ENCODE measurements around the gene CCR7. TPM values are rescaled to one million over a fixed set of nuclear protein-coding genes. Genes with fewer than 3 reads are reported as not detected.
A peak's percentile ranks its signal among the peaks of the same experiment; 100 is the strongest.
"Not testable (repeated sequence)": the region's sequence is repeated elsewhere in the genome, so short reads cannot be mapped to it uniquely, and the experiment has no call there.

The CCR7 gene
- total RNA-seq, 8 experiments from 2014 or later, result 0.32 to 1.6 (median 0.50) TPM; not detected in 1

GRCh38 chr17:40586264-40586663 lies 21.0 kb upstream of the CCR7 start:
- WGBS, 10 experiments, result 26 to 77% (median 58%) methylated on average over 1 to 3 of the region's 3 CpGs; no CpG with 5 or more reads in 1 of the 10 experiments
- ATAC-seq (replicated peaks in 6 of 8); H3K4me3 ChIP-seq; H3K4me1 ChIP-seq (replicated peaks in 1 of 2); in situ Hi-C loops (cut with MboI; ENCODE audit: low pct_unique_long_range_greater_than_20kb in 2 of 9, low sequenced_read_pairs in 9 of 9, unreplicated experiment in 9 of 9); H3K27ac ChIP-seq: not testable (repeated sequence)

- in situ Hi-C loops (cut with MboI; ENCODE audit: low pct_unique_long_range_greater_than_20kb in 2 of 9, low sequenced_read_pairs in 9 of 9, unreplicated experiment in 9 of 9); H3K27ac ChIP-seq; H3K4me1 ChIP-seq (replicated peaks in 1 of 2); H3K4me3 ChIP-seq; ATAC-seq (replicated peaks in 6 of 8): not testable (repeated sequence)
- WGBS, 10 experiments, result 0 to 92% (median 69%) methylated on average over 1 to 2 of the region's 2 CpGs; no CpG with 5 or more reads in 5 of the 10 experiments
Observed at GRCh38 chr17:40584950-40585349, 19.7 kb upstream of the CCR7 start.

GRCh38 chr17:40582328-40582901 lies 17.1 kb upstream of the CCR7 start:
- peak in 1 of 8 experiments; percentile 17 for ATAC-seq (replicated peaks in 6 of 8)
- H3K4me3 ChIP-seq, result no peak overlapping the region
- 13 to 60% (median 50%) methylated on average over 1 to 4 of the region's 11 CpGs; no CpG with 5 or more reads in 3 of the 10 experiments for WGBS, 10 experiments
- in situ Hi-C loops (cut with MboI; ENCODE audit: low pct_unique_long_range_greater_than_20kb in 2 of 9, low sequenced_read_pairs in 9 of 9, unreplicated experiment in 9 of 9), result no loop called here
- H3K4me1 ChIP-seq (replicated peaks in 1 of 2), result no peaks in the 10 kb centered on the region
- H3K27ac ChIP-seq, result no peak overlapping the region

GRCh38 chr17:40580140-40580539 lies 14.9 kb upstream of the CCR7 start:
- in situ Hi-C loops (cut with MboI; ENCODE audit: low pct_unique_long_range_greater_than_20kb in 2 of 9, low sequenced_read_pairs in 9 of 9, unreplicated experiment in 9 of 9), result no loop called here

GRCh38 chr17:40579471-40579870 lies 14.2 kb upstream of the CCR7 start:
- Histone ChIP-seq H3K4me3 (no peak overlapping the region), H3K27ac (no peak overlapping the region), H3K4me1 (replicated peaks in 1 of 2) (no peaks in the 10 kb centered on the region)
- ATAC-seq (replicated peaks in 6 of 8), result no peak
- WGBS, 10 experiments, result 54 to 100% (median 80%) methylated on average over 1 to 3 of the region's 3 CpGs; no CpG with 5 or more reads in 1 of the 10 experiments
- in situ Hi-C loops (cut with MboI; ENCODE audit: low pct_unique_long_range_greater_than_20kb in 2 of 9, low sequenced_read_pairs in 9 of 9, unreplicated experiment in 9 of 9), result no loop called here

More at GRCh38 chr17:40580140-40580539, 14.9 kb upstream of the CCR7 start:
- Histone ChIP-seq H3K27ac (no peak overlapping the region), H3K4me1 (replicated peaks in 1 of 2) (no peaks in the 10 kb centered on the region), H3K4me3 (no peak overlapping the region)
- ATAC-seq (replicated peaks in 6 of 8), result no peak

- 0 to 100% (median 74%) methylated on average over 1 to 4 of the region's 5 CpGs; no CpG with 5 or more reads in 3 of the 10 experiments for WGBS, 10 experiments
- ATAC-seq (replicated peaks in 6 of 8), result no peak
- in situ Hi-C loops (cut with MboI; ENCODE audit: low pct_unique_long_range_greater_than_20kb in 2 of 9, low sequenced_read_pairs in 9 of 9, unreplicated experiment in 9 of 9), result no loop called here
- Histone ChIP-seq H3K4me3 (no peak overlapping the region), H3K4me1 (replicated peaks in 1 of 2) (no peaks in the 10 kb centered on the region), H3K27ac (no peak overlapping the region)
Observed at GRCh38 chr17:40577611-40578065, 12.4 kb upstream of the CCR7 start.

GRCh38 chr17:40576113-40576740 lies 11.0 kb upstream of the CCR7 start:
- in situ Hi-C loops (cut with MboI; ENCODE audit: low pct_unique_long_range_greater_than_20kb in 2 of 9, low sequenced_read_pairs in 9 of 9, unreplicated experiment in 9 of 9), result no loop called here
- Histone ChIP-seq H3K4me1 (replicated peaks in 1 of 2) (no peaks in the 10 kb centered on the region), H3K27ac (no peak overlapping the region), H3K4me3 (no peak overlapping the region)
- WGBS, 10 experiments, result 17 to 100% (median 64%) methylated on average over 1 to 5 of the region's 5 CpGs
- no peak for ATAC-seq (replicated peaks in 6 of 8)

GRCh38 chr17:40574292-40574691 lies 9.0 kb upstream of the CCR7 start:
- H3K4me1 ChIP-seq (replicated peaks in 1 of 2), result no peaks in the 10 kb centered on the region
- in situ Hi-C loops (cut with MboI; ENCODE audit: low pct_unique_long_range_greater_than_20kb in 2 of 9, low sequenced_read_pairs in 9 of 9, unreplicated experiment in 9 of 9), result loop anchor here in 1 of 9 experiments (25.0 kb wide), 1 partner anchor 212 kb away; the partner anchor contains the start of gene GJD3
- ATAC-seq (replicated peaks in 6 of 8), result no peak
- H3K27ac ChIP-seq, result no peak overlapping the region
- H3K4me3 ChIP-seq, result no peak overlapping the region

- 0 to 100% (median 61%) methylated on average over 1 to 3 of the region's 3 CpGs for WGBS, 10 experiments
- not testable (repeated sequence) for H3K27ac ChIP-seq; H3K4me1 ChIP-seq (replicated peaks in 1 of 2); H3K4me3 ChIP-seq; ATAC-seq (replicated peaks in 6 of 8)
- in situ Hi-C loops (cut with MboI; ENCODE audit: low pct_unique_long_range_greater_than_20kb in 2 of 9, low sequenced_read_pairs in 9 of 9, unreplicated experiment in 9 of 9), result loop anchor here in 1 of 9 experiments (25.0 kb wide), 1 partner anchor 210 kb away; the partner anchor contains the start of gene GJD3
Observed at GRCh38 chr17:40572245-40572993, 7.1 kb upstream of the CCR7 start.

- ATAC-seq (replicated peaks in 6 of 8), result no peak
- peaks cover 6 to 7% of the 10 kb centered on the region in 2 donors for H3K4me1 ChIP-seq (replicated peaks in 1 of 2)
- H3K27ac ChIP-seq, result no peak overlapping the region
- H3K4me3 ChIP-seq, result no peak overlapping the region
- 0 to 80% (median 55%) methylated on average over 1 to 2 of the region's 7 CpGs; no CpG with 5 or more reads in 4 of the 10 experiments for WGBS, 10 experiments
- in situ Hi-C loops (cut with MboI; ENCODE audit: low pct_unique_long_range_greater_than_20kb in 2 of 9, low sequenced_read_pairs in 9 of 9, unreplicated experiment in 9 of 9), result loop anchor here in 1 of 9 experiments (25.0 kb wide), 1 partner anchor 206 kb away; the partner anchor contains the start of gene GJD3
Observed at GRCh38 chr17:40568074-40568836, 3.0 kb upstream of the CCR7 start.

GRCh38 chr17:40567377-40567776 lies 2.1 kb upstream of the CCR7 start:
- 28 to 100% (median 80%) methylated on average over 1 to 2 of the region's 2 CpGs; no CpG with 5 or more reads in 1 of the 10 experiments for WGBS, 10 experiments
- H3K27ac ChIP-seq, result no peak overlapping the region
- H3K4me1 ChIP-seq (replicated peaks in 1 of 2), result peaks cover 6 to 7% of the 10 kb centered on the region in 2 donors
- no peak for ATAC-seq (replicated peaks in 6 of 8)
- no peak overlapping the region for H3K4me3 ChIP-seq
- in situ Hi-C loops (cut with MboI; ENCODE audit: low pct_unique_long_range_greater_than_20kb in 2 of 9, low sequenced_read_pairs in 9 of 9, unreplicated experiment in 9 of 9), result loop anchor here in 1 of 9 experiments (25.0 kb wide), 1 partner anchor 205 kb away; the partner anchor contains the start of gene GJD3

GRCh38 chr17:40565769-40566409 lies 617 bp upstream of the CCR7 start:
- peak in 2 of 8 experiments; percentile 62 to 64 for ATAC-seq (replicated peaks in 6 of 8)
- WGBS, 10 experiments, result 57 to 100% (median 83%) methylated on average over 1 of the region's 2 CpGs; no CpG with 5 or more reads in 3 of the 10 experiments
- H3K27ac ChIP-seq, result no peak overlapping the region
- H3K4me1 ChIP-seq (replicated peaks in 1 of 2), result peaks cover 6 to 7% of the 10 kb centered on the region in 2 donors
- H3K4me3 ChIP-seq, result no peak overlapping the region
- in situ Hi-C loops (cut with MboI; ENCODE audit: low pct_unique_long_range_greater_than_20kb in 2 of 9, low sequenced_read_pairs in 9 of 9, unreplicated experiment in 9 of 9), result loop anchor here in 1 of 9 experiments (25.0 kb wide), 1 partner anchor 204 kb away; the partner anchor contains the start of gene GJD3

All from motor neuron (in vitro differentiated cells).